A549 (cell line): ENCODE results near the gene KRTAP4-8.
"Not testable (repeated sequence)": the region's sequence is repeated elsewhere in the genome, so short reads cannot be mapped to it uniquely, and the experiment has no call there.

ENCODE experiments used
- FOXS1 ChIP-seq: fragments of 250-450 bp; sonication (Bioruptor Pico); IDR thresholded peaks from 2 replicates; pipeline ENCODE4 v1.5.0; 2020; ENCODE audit warnings: mild to moderate bottlenecking, moderate library complexity
- NR3C1 ChIP-seq: fragments of >200 bp; sonication (Bioruptor Twin); formaldehyde crosslinking; IDR thresholded peaks from 3 replicates; pipeline ENCODE4 v1.6.1; 2017
- TF ChIP-seq, protein P1 (sequence below): fragments of >200 bp; sonication (Bioruptor Twin); formaldehyde crosslinking; IDR thresholded peaks from 3 replicates; pipeline ENCODE4 v1.5.1; 2016
- TF ChIP-seq, protein P2 (sequence below): fragments of 200-600 bp; sonication (generic); IDR thresholded peaks from 2 replicates; pipeline ENCODE4 v1.6.1; 2016; ENCODE audit warnings: antibody characterized with exemption, mild to moderate bottlenecking, moderate library complexity

DNA sequence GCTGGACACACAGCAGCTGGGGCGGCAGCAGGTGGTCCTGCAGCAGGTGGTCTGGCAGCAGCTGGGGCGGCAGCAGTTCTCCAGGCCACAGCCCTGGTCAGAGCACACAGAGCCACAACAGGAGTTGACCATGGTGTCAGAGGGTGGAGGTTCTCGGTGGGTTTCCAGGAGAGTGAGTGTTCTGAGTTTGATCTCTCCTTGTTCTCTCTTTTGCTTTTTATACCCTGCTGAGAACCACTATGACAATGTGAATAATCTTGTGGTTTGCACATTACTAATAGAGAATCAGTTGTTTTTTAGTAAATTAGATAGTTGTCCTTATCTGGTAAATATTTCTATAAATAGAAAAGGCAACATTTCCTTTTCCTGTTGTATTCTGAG lies 26.0 kb upstream of the KRTAP4-8 start, which contains the start of gene KRTAP4-12:
- TF ChIP-seq FOXS1 (CRISPR knock-in tag); NR3C1: not testable (repeated sequence)
- TF ChIP-seq, protein P1, sequence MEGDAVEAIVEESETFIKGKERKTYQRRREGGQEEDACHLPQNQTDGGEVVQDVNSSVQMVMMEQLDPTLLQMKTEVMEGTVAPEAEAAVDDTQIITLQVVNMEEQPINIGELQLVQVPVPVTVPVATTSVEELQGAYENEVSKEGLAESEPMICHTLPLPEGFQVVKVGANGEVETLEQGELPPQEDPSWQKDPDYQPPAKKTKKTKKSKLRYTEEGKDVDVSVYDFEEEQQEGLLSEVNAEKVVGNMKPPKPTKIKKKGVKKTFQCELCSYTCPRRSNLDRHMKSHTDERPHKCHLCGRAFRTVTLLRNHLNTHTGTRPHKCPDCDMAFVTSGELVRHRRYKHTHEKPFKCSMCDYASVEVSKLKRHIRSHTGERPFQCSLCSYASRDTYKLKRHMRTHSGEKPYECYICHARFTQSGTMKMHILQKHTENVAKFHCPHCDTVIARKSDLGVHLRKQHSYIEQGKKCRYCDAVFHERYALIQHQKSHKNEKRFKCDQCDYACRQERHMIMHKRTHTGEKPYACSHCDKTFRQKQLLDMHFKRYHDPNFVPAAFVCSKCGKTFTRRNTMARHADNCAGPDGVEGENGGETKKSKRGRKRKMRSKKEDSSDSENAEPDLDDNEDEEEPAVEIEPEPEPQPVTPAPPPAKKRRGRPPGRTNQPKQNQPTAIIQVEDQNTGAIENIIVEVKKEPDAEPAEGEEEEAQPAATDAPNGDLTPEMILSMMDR = not testable (repeated sequence)
- TF ChIP-seq, protein P2, sequence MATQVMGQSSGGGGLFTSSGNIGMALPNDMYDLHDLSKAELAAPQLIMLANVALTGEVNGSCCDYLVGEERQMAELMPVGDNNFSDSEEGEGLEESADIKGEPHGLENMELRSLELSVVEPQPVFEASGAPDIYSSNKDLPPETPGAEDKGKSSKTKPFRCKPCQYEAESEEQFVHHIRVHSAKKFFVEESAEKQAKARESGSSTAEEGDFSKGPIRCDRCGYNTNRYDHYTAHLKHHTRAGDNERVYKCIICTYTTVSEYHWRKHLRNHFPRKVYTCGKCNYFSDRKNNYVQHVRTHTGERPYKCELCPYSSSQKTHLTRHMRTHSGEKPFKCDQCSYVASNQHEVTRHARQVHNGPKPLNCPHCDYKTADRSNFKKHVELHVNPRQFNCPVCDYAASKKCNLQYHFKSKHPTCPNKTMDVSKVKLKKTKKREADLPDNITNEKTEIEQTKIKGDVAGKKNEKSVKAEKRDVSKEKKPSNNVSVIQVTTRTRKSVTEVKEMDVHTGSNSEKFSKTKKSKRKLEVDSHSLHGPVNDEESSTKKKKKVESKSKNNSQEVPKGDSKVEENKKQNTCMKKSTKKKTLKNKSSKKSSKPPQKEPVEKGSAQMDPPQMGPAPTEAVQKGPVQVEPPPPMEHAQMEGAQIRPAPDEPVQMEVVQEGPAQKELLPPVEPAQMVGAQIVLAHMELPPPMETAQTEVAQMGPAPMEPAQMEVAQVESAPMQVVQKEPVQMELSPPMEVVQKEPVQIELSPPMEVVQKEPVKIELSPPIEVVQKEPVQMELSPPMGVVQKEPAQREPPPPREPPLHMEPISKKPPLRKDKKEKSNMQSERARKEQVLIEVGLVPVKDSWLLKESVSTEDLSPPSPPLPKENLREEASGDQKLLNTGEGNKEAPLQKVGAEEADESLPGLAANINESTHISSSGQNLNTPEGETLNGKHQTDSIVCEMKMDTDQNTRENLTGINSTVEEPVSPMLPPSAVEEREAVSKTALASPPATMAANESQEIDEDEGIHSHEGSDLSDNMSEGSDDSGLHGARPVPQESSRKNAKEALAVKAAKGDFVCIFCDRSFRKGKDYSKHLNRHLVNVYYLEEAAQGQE = not testable (repeated sequence)
